ENCODE measurements around the gene PLEKHB2. TPM values are rescaled to one million over a fixed set of nuclear protein-coding genes. Genes with fewer than 3 reads are reported as not detected.
"Not testable (repeated sequence)": the region's sequence is repeated elsewhere in the genome, so short reads cannot be mapped to it uniquely, and the experiment has no call there.

PLEKHB2 gene, protein sequence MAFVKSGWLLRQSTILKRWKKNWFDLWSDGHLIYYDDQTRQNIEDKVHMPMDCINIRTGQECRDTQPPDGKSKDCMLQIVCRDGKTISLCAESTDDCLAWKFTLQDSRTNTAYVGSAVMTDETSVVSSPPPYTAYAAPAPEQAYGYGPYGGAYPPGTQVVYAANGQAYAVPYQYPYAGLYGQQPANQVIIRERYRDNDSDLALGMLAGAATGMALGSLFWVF
- total RNA-seq = 10 to 100 TPM; 49.1 to 81.2 TPM

DNA sequence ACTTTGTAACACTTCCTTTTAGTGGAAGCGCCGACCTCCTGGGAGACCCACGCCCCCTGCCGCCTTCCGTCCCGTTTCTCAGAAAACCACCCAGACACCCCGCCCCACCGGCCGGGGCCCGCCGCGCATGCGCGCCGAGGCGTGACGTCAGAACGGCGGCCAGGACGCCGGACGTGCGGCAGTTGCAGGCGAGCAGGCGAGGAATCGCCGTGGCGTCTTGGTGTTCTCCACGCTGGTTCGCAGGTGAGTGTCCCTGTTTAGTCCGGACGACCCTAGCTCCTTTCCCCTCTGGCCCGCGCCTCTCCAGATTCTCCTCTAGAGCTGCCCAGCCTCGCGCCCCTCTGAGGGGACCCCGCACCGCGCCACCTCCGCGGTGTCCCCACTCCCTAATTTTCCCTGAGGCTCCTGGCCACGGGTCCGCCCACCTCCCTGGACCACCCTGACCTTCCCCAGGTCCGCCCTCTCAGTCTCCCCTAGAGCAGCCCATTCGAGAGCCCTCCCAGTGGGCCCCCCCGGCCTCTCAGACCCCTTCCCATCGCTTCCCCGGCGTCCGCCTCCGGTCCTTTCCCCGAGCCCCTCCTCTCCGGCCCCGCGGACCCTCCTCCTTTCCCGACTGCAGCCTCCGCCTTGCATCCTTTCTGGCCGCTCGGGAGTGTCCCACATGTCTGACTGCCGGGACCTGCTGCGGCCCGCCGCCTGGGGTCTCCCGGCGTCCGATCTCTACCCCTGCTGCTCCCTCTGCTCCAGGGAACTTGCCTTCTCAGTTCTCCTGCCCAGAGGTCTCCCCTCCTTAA lies at the start of gene PLEKHB2:
Gene PLEKHB2 (plus strand): TSS at position 181 of the 794 bp plus-strand sequence. CDS start 15,606 bp downstream, outside the sequence.
- H3K9me3 Mint-ChIP-seq = no peaks in the 10 kb centered on the region
- peak; percentile 63 to 83 for ATAC-seq

DNA sequence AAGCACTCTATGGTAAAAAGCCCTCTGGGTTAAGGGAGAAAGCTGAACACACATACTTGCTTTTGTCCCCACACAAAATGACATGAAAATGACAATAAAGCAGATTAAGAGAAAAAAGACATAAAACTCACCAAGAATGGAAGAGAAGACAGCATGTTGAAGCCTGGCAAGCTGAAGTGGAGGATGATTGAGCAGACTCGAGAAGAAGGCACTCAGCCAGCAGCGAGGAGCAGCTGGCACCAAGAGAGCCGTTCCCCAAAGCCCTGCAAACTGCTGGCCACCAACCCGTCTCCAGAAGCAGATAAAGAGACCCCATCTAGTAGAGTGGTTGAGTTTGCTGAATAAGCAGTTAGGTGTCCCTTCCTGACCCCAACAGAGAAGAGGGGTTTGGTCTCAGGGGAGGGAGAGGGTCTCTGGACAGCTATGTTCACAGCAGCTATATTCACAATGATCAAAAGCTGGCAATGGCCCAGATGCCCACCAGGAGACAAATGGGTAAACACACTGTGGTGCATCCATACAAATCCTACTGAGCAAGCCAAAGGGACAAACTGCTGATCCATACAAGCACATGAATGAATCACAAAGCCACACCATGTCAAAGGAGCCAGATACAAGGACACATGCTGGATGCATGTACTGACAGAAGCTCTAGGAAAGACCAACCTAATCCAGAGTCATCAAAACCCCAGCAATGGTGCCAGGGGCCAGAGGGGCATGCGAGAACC lies 48.8 kb upstream of the PLEKHB2 start:
- Mint-ChIP-seq H3K36me3 (peaks cover 0 to 31% of the 10 kb centered on the region in 2 donors), H3K27ac (peak overlapping the region in 1 of 2 donors; percentile 8)
- ATAC-seq = no peak

More for the DNA sequence above, at the start of gene PLEKHB2:
- Mint-ChIP-seq H3K27ac (peak within 1 kb of the TSS; percentile 97 to 99), H3K36me3 (peaks cover 9 to 10% of the 10 kb centered on the region in 2 donors)
- DNase-seq (ENCODE audit: low spot score in 2 of 2) = peak; percentile 94 to 98

DNA sequence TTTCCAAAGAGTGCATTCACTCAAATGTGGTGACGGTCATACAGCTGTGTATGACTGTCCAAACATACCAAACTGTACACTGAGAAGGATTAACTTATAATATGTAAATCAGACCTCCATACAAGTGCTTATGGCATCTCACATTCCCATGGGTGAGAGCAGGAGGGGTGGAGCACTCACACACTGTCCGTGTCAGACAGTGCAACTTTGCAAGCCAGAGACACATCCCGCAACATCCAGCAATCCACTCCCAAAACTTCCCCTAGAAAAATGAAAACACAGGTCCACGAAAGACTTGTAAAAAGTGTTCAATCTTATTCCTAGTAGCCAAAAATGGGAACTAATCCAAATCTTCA lies 48.2 kb upstream of the PLEKHB2 start:
- DNase-seq (ENCODE audit: low spot score in 2 of 2) = no peak

More for the DNA sequence above, 48.8 kb upstream of the PLEKHB2 start:
- no peak for DNase-seq (ENCODE audit: low spot score in 2 of 2)
- no peaks in the 10 kb centered on the region for H3K9me3 Mint-ChIP-seq

GRCh38 chr2:131058214-131058843 lies 46.8 kb upstream of the PLEKHB2 start:
- Mint-ChIP-seq H3K9me3 (no peaks in the 10 kb centered on the region), H3K27ac (peak overlapping the region; percentile 41 to 72), H3K36me3 (peaks cover 0 to 15% of the 10 kb centered on the region in 2 donors)
- DNase-seq (ENCODE audit: low spot score in 2 of 2) (no peak), ATAC-seq (no peak)

More for the DNA sequence above, 48.2 kb upstream of the PLEKHB2 start:
- no peak for ATAC-seq
- no peaks in the 10 kb centered on the region for H3K9me3 Mint-ChIP-seq
- peak overlapping the region in 1 of 2 donors; percentile 8 for H3K27ac Mint-ChIP-seq
- peaks cover 0 to 25% of the 10 kb centered on the region in 2 donors for H3K36me3 Mint-ChIP-seq

DNA sequence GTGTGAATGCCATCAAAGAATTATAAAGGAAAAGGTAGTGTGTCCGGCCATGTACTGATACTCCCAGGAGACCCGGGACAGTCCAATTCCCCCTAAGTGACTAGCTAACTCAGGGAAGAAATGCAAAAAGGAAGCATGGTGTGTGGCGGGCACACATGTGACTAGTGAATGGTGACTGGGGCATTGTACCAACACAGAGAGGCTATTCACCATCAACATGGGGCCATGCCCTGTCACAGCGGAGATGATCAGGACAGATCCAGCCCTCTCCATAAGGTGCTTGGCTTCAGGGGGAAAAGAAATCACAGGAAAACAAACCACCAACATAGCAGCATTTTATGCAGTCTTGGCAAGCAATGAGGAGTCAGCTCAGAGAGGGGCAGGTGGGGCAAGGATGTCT lies 46.2 kb upstream of the PLEKHB2 start:
- Mint-ChIP-seq H3K27ac (peak overlapping the region in 1 of 2 donors; percentile 41), H3K36me3 (peaks cover 0 to 15% of the 10 kb centered on the region in 2 donors)
- DNase-seq (ENCODE audit: low spot score in 2 of 2) = no peak

GRCh38 chr2:131063501-131064283 lies 41.4 kb upstream of the PLEKHB2 start:
- H3K36me3 Mint-ChIP-seq = peaks cover 5 to 15% of the 10 kb centered on the region in 2 donors
- H3K9me3 Mint-ChIP-seq = no peaks in the 10 kb centered on the region
- peak overlapping the region in 1 of 2 donors; percentile 11 for H3K27ac Mint-ChIP-seq
- DNase-seq (ENCODE audit: low spot score in 2 of 2) = no peak
- no peak for ATAC-seq

More for the DNA sequence above, 46.2 kb upstream of the PLEKHB2 start:
- no peak for ATAC-seq
- H3K9me3 Mint-ChIP-seq = no peaks in the 10 kb centered on the region

- ATAC-seq (no peak), DNase-seq (ENCODE audit: low spot score in 2 of 2) (no peak)
- H3K9me3 Mint-ChIP-seq = no peaks in the 10 kb centered on the region
- peak overlapping the region in 1 of 2 donors; percentile 11 for H3K27ac Mint-ChIP-seq
- H3K36me3 Mint-ChIP-seq = peaks cover 5 to 20% of the 10 kb centered on the region in 2 donors
These were observed 40.3 kb upstream of the PLEKHB2 start for GRCh38 chr2:131064589-131065512.

- Mint-ChIP-seq H3K27ac (peak overlapping the region in 1 of 2 donors; percentile 25), H3K9me3 (no peaks in the 10 kb centered on the region), H3K36me3 (peaks cover 5 to 24% of the 10 kb centered on the region in 2 donors)
- ATAC-seq (no peak), DNase-seq (ENCODE audit: low spot score in 2 of 2) (no peak)
These were observed 37.5 kb upstream of the PLEKHB2 start for GRCh38 chr2:131067465-131068125.

DNA sequence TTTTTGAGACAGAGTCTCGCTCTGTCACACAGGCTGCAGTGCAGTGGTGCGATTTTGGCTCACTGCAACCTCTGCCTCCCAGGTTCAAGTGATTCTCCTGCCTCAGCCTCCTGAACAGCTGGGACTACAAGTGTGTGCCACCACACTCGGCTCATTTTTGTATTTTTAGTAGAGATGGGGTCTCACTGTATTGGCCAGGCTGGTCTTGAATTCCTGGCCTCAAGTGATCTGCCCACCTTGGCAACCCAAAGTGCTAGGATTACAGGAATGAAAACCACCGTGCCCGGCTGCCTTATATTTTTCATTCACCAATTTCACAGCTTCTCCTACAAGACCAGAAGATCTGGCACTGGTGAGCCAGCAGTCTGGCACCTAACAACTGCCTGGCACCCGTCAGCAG lies 37.0 kb upstream of the PLEKHB2 start:
- DNase-seq (ENCODE audit: low spot score in 2 of 2); H3K9me3 Mint-ChIP-seq; ATAC-seq; H3K27ac Mint-ChIP-seq: not testable (repeated sequence)
- H3K36me3 Mint-ChIP-seq = peaks cover 5 to 24% of the 10 kb centered on the region in 2 donors

- peaks cover 15 to 19% of the 10 kb centered on the region in 2 donors for H3K36me3 Mint-ChIP-seq
- not testable (repeated sequence) for DNase-seq (ENCODE audit: low spot score in 2 of 2); ATAC-seq; H3K9me3 Mint-ChIP-seq
- H3K27ac Mint-ChIP-seq = peak overlapping the region; percentile 20 to 82
These were observed 29.6 kb upstream of the PLEKHB2 start for GRCh38 chr2:131075578-131075977.

DNA sequence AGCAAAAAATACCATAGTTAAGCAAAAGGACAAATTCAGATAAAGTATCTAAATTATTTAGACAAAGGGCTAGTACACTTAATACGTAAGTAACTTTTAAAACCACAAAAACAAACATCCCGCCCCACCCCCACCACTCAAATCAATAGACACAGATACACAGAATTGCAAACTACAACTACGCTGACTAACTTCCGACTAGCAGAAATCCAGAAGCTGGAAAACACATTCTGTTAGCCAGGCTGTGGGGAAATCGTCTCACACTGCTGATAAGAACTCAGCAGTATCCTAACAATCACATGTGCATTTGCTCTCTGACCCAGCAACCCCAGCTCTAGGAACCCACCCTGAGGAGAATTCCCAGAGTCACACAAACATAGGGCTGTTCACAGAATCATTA lies 28.4 kb upstream of the PLEKHB2 start:
- Mint-ChIP-seq H3K27ac (peak overlapping the region in 1 of 2 donors; percentile 82), H3K9me3 (no peaks in the 10 kb centered on the region), H3K36me3 (peaks cover 19 to 22% of the 10 kb centered on the region in 2 donors)
- no peak for DNase-seq (ENCODE audit: low spot score in 2 of 2)
- ATAC-seq = no peak

DNA sequence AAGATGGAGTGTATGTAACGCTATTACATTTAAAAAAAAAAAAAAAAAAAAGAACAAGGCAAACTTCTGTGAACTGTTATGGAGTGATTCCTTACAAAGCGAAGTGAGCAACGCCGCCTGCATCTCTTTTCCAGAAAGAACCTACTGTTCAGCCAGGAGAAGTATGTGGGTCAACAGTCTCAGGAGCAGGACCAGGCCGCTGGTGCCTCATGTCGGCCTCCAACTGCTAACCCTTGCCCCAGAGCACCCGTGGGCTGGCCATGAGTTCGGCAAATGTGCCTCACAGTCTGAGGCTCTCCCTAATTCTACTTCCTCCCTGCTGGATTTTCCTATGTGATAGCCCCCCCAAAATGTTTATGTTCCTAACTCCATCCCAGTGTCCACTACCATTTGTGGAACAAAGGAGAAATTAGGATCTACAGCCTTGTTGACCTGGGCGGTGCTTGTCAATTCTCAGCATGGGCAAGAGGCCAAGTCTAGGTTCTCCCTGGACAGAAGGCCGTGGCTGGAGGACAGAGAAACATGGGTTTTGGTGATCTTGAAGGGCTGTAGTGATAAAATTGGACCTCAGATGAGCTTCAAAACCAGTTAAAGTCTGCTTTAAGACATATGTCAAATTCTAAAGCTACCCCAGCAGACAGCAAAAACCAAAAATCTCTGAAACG lies 27.8 kb upstream of the PLEKHB2 start:
- no peaks in the 10 kb centered on the region for H3K9me3 Mint-ChIP-seq
- no peak for DNase-seq (ENCODE audit: low spot score in 2 of 2)
- no peak for ATAC-seq
- H3K27ac Mint-ChIP-seq = peak overlapping the region; percentile 5 to 65
- H3K36me3 Mint-ChIP-seq = peaks cover 19 to 26% of the 10 kb centered on the region in 2 donors

DNA sequence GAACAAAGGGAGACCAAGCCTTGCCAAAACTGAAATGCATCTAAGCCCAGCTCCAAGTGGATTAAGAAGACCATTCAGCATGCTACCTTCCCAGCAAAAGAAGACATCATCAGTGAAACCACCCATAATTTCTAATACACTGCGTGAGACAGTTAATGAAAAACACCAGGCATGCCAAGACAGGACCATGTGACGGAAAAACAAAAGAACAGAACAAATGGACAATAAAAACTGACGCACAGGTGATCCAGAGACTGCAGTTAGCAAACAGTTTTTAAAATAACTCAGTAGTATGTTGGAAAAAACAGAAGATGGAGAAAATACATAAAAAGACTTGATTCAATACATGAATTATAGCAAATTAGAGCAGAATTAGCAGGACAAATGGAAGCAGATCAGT lies 27.2 kb upstream of the PLEKHB2 start:
- DNase-seq (ENCODE audit: low spot score in 2 of 2) (no peak), ATAC-seq (no peak)
- peak overlapping the region; percentile 5 to 83 for H3K27ac Mint-ChIP-seq
- H3K9me3 Mint-ChIP-seq = no peaks in the 10 kb centered on the region
- peaks cover 19 to 26% of the 10 kb centered on the region in 2 donors for H3K36me3 Mint-ChIP-seq

DNA sequence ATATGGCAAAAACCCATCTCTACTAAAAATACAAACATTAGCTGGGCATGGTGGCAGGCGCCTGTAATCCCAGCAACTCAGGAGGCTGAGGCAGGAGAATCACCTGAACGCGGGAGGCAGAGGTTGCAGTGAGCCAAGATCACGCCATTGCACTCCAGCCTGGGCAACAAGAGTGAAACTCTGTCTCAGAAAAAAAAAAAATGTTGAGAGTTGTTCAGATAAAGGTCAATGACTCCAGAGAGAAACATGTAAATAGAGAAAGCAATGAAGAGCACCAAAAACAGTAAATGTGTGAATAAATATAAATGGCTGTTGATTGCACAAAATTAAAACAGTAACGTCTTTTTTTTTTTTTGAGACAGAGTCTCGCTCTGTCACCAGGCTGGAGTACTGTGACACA lies 25.2 kb upstream of the PLEKHB2 start:
- not testable (repeated sequence) for DNase-seq (ENCODE audit: low spot score in 2 of 2); ATAC-seq
- peaks cover 27% of the 10 kb centered on the region in 2 donors for H3K36me3 Mint-ChIP-seq

More for the DNA sequence above, 25.2 kb upstream of the PLEKHB2 start:
- H3K27ac Mint-ChIP-seq, H3K9me3 Mint-ChIP-seq: not testable (repeated sequence)

Measured in activated naive CD4-positive, alpha-beta T cell treated with anti-CD3 and anti-CD28 coated beads, Interleukin-2, amount 50 U/mL, for 72 hours (primary cell).